Sigmoid colon (tissue), 7 donors: ENCODE measurements around the gene NOS3. TPM values are rescaled to one million over a fixed set of nuclear protein-coding genes. Genes with fewer than 3 reads are reported as not detected.
A peak's percentile ranks its signal among the peaks of the same experiment; 100 is the strongest.

Experiments
- DNase-seq: peaks from one replicate; pipeline ENCODE4 v3.0.0-alpha.2; 2019
- H3K27ac ChIP-seq, 4 donors: fragments of 200-600 bp; sonication (generic); one replicate each; pipeline ENCODE4 v1.5.1; 2016 to 2019; ENCODE audit warnings: mild to moderate bottlenecking in 1 of 4
- H3K27me3 ChIP-seq, 3 donors: fragments of 200-600 bp; sonication (generic); one replicate each; pipeline ENCODE4 v1.5.1; 2019; ENCODE audit warnings: mild to moderate bottlenecking in 1 of 3
- H3K36me3 ChIP-seq, 4 donors: fragments of 200-600 bp; sonication (generic); one replicate each; pipeline ENCODE4 v1.5.1; 2016 to 2019
- H3K4me1 ChIP-seq, 4 donors: fragments of 200-600 bp; sonication (generic); one replicate each; pipeline ENCODE4 v1.5.1; 2017 to 2019
- H3K4me3 ChIP-seq, 4 donors: fragments of 200-600 bp; sonication (generic); one replicate each; pipeline ENCODE4 v1.5.1; 2017 to 2019; ENCODE audit warnings: mild to moderate bottlenecking in 2 of 4, moderate library complexity in 1 of 4
- H3K9me3 ChIP-seq, 4 donors: fragments of 200-600 bp in 3 of 4; sonication (generic) in 3 of 4; one replicate each; pipeline versions ENCODE4 v1.5.1 to v1.6.1; 2013 to 2019
- EP300 ChIP-seq, 4 donors: sonication (generic); formaldehyde crosslinking; IDR thresholded peaks; one replicate each; pipeline ENCODE4 v1.6.1; 2017; ENCODE audit warnings: antibody characterized with exemption in 4 of 4
- POLR2A ChIP-seq, 2 donors: fragments of 450-650 bp; IDR thresholded peaks; one replicate each; pipeline ENCODE4 v1.6.1; 2016; ENCODE audit warnings: antibody characterized with exemption in 2 of 2, mild to moderate bottlenecking in 2 of 2, moderate library complexity in 2 of 2
- POLR2AphosphoS5 ChIP-seq, 4 donors: sonication (generic); formaldehyde crosslinking; IDR thresholded peaks; one replicate each; pipeline ENCODE4 v1.6.1; 2017; ENCODE audit warnings: antibody characterized with exemption in 4 of 4
- WGBS, 2 donors: extraction: QIAGEN DNeasy Blood & Tissue Kit; methylation state at CpG; one replicate each; pipeline ENCODE4 v1.1.7; 2013; 5-methylcytosine and 5-hydroxymethylcytosine counted together
- intact Hi-C: fragments of 100-400 bp; cut with DNase I; formaldehyde crosslinking; loops from one replicate; pipeline ENCODE4 v1.15.1; 2023
- polyA plus RNA-seq, 3 donors: library from polyadenylated mRNA; stranded (reverse); fragments of 200-250 nt; gene quantifications; one replicate each; pipeline ENCODE4 v1.2.3, GENCODE V29; 2013
- total RNA-seq, 4 donors: library from RNA; depleted of rRNA; stranded (reverse); fragments of >200 nt; gene quantifications; one replicate each; pipeline ENCODE4 v1.1.0, GENCODE V29; 2016
- TF ChIP-seq, protein P1 (sequence below), 4 experiments: fragments of 450-650 bp in 3 of 4; fragments of 200-600 bp in 1 of 4; IDR thresholded peaks; one replicate each; pipeline ENCODE4 v1.5.1; 2016 to 2019; ENCODE audit warnings: antibody characterized with exemption in 4 of 4, mild to moderate bottlenecking in 3 of 4, moderate library complexity in 2 of 4
- donor health status: healthy with polysubstance abuse.
- donor health status: Bipolar disorder and iron deficiency.
- donor health status: healthy.

Gene NOS3
- total and polyA plus RNA-seq, 7 donors = 0.23 to 7.2 (median 1.8) TPM

DNA sequence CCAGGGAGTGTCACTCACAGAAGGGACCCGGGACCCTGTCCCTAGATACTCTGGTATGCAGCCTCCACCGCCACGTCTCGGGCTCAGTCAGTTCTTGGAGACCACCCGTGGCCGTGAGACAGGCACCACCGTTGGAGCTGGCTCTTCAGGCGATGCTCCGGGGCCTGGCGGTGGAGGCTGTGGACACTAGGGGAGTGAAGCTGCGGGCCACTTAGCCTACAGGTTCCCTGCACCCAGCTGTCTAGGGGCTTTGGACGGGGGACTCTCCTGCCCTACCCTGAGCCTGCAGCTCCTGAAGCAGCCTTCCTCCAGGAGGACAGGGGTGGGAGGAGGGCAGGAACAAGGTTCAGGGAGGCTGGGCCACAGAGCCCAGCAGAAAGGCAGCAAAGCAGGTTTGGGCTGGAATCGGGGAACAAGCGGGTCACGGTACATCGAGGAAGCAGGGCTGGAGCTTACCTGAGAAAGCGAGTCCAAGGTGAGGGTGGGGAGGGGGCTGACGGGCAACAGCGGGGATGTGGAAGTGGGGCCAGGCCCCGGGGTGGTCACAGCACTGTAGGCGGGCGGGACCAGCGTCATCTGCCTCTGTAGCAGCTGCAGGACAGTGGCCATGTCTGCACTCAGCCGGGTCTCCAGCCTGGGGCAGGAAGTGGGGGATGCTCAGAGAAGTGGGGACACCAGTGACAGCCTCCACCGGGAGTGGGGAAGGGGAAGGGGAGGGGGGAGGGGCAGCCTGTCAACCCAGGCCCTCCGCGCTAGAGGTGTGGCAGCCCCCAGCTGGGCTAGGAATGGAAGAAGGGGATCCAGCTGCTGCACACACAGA, 44.2 kb upstream of the NOS3 start:
- no peaks in the 10 kb centered on the region for H3K9me3 ChIP-seq
- H3K27ac ChIP-seq = peak overlapping the region; percentile 42 to 90 (median 83)
- peak; percentile 70 for DNase-seq
- no peaks in the 10 kb centered on the region for H3K27me3 ChIP-seq
- intact Hi-C loops = no loop called here
- peaks cover 11 to 29% (median 22%) of the 10 kb centered on the region in 4 donors for H3K36me3 ChIP-seq
- WGBS, 2 donors = 65 to 79% methylated on average over 27 of the region's 27 CpGs
- H3K4me3 ChIP-seq = no peak overlapping the region
- TF ChIP-seq POLR2A (IDR thresholded peaks at IDR 0.05) = no peak
- TF ChIP-seq EP300 (IDR thresholded peaks at IDR 0.05) = no peak
- TF ChIP-seq POLR2AphosphoS5 (IDR thresholded peaks at IDR 0.05) = no peak
- TF ChIP-seq, protein P1, sequence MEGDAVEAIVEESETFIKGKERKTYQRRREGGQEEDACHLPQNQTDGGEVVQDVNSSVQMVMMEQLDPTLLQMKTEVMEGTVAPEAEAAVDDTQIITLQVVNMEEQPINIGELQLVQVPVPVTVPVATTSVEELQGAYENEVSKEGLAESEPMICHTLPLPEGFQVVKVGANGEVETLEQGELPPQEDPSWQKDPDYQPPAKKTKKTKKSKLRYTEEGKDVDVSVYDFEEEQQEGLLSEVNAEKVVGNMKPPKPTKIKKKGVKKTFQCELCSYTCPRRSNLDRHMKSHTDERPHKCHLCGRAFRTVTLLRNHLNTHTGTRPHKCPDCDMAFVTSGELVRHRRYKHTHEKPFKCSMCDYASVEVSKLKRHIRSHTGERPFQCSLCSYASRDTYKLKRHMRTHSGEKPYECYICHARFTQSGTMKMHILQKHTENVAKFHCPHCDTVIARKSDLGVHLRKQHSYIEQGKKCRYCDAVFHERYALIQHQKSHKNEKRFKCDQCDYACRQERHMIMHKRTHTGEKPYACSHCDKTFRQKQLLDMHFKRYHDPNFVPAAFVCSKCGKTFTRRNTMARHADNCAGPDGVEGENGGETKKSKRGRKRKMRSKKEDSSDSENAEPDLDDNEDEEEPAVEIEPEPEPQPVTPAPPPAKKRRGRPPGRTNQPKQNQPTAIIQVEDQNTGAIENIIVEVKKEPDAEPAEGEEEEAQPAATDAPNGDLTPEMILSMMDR (IDR thresholded peaks at IDR 0.05) = no peak
- peaks cover 0 to 82% (median 65%) of the 10 kb centered on the region in 4 donors for H3K4me1 ChIP-seq

DNA sequence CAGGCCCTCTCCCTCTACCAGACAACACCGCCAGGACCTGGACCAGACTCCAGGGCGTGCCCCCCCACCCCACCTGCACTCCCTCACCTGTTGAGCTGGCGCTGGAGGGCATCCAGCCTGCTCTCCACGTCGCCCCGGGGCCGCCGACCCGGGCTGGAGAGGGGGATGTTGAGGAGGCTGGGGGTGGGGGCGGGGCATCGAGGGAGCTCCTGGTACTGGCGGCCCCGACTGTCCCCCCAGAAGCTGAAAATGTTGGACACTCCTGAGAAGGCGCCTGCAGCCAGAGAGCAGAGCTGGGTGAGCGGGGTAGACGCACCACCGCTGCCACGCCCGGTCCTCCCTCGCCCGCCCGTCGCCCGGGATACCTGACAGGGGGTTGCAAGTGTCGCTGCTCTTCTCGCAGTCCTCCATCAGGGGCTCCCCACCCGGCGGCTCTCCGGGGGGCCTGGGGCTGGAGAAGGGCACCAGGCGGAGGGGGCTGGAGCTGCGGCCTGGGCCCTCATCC, 43.5 kb upstream of the NOS3 start:
- H3K4me1 ChIP-seq = peaks cover 0 to 82% (median 63%) of the 10 kb centered on the region in 4 donors
- peak overlapping the region in 3 of 4 donors; percentile 80 to 90 (median 86) for H3K27ac ChIP-seq
- peaks cover 18 to 35% (median 26%) of the 10 kb centered on the region in 4 donors for H3K36me3 ChIP-seq
- peak; percentile 65 for DNase-seq
- intact Hi-C loops = no loop called here
- no peaks in the 10 kb centered on the region for H3K27me3 ChIP-seq
- no peak overlapping the region for H3K4me3 ChIP-seq
- TF ChIP-seq POLR2A (IDR thresholded peaks at IDR 0.05) (no peak), EP300 (IDR thresholded peaks at IDR 0.05) (no peak), POLR2AphosphoS5 (IDR thresholded peaks at IDR 0.05) (no peak)
- TF ChIP-seq, protein P1 (IDR thresholded peaks at IDR 0.05) = no peak
- 17 to 35% methylated on average over 31 of the region's 31 CpGs for WGBS, 2 donors
- no peaks in the 10 kb centered on the region for H3K9me3 ChIP-seq

DNA sequence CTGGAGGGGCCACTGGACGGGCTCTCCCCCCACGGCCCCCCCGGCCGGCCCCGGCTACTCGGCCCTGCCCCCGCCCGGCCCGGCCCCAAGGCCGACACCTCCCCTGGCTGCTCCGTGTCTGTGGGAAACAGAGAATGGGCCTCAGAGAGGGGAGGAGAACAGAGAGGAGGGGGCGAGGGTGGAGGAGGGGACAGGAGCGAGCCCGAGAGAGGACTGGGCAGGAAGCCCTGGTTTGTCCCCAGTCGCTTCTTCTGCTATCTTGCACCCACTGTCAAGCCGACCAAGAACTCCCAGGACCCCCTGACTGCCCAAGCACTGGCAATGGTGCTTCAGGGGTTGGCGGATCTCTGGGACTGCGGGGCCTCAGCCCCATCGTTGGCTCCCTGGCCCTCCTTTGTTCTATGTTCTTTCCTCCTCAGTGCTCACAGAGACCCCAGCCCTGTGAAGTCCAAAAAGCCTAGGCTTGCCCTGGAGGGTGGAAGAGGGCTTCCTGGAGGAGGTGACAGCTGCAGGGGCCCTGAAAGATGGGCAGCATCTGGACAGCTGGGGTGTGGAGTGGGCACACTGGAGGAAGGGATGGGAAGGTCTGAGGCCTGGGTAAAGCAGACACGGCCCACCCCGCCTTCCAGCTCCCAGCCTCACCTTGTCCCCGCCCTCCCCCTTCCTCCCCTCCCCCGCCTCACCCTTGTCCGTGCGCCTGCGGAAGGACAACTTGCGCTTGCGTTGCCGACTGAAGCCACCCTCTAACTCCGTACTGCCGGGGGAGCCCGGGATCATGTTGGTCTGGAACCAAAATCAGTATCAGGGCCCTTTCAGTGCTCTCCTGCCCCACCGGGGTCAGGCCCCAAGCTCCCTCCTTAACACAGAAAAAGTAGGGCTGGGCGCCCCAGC, 42.8 kb upstream of the NOS3 start:
- Histone ChIP-seq H3K4me3 (no peak overlapping the region), H3K36me3 (peaks cover 18 to 39% (median 26%) of the 10 kb centered on the region in 4 donors), H3K9me3 (no peaks in the 10 kb centered on the region), H3K27me3 (no peaks in the 10 kb centered on the region), H3K27ac (peak overlapping the region in 3 of 4 donors; percentile 80 to 90 (median 86)), H3K4me1 (peaks cover 0 to 82% (median 64%) of the 10 kb centered on the region in 4 donors)
- TF ChIP-seq EP300 (IDR thresholded peaks at IDR 0.05) (no peak), POLR2AphosphoS5 (IDR thresholded peaks at IDR 0.05) (no peak), POLR2A (IDR thresholded peaks at IDR 0.05) (no peak)
- TF ChIP-seq, protein P1 (IDR thresholded peaks at IDR 0.05) = no peak
- peak; percentile 63 for DNase-seq
- intact Hi-C loops = no loop called here
- 22 to 42% methylated on average over 34 of the region's 34 CpGs for WGBS, 2 donors

DNA sequence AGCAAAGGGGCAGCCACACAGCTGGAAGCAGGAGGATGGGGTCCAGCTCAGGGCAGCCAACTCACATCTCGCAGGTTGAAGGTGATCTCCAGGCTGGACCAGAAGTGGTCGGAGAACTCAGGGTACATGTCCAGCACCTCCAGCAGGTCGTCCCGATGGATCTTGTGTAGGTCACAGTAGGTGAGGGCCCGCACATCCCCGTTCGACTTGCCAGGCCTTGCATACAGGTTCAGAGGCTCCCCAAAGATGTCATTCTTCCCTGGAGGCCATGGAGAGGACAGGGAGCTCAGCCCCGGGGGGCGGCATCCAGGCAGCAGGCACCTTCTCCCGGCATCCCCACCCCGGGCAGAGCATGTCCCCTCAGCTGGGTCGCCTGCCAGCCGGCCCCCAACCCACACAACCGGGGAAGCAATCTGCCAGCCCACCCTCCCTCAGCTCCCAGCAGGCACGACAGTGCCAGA, 42.0 kb upstream of the NOS3 start:
- no peak overlapping the region for H3K4me3 ChIP-seq
- no peaks in the 10 kb centered on the region for H3K9me3 ChIP-seq
- 83 to 89% methylated on average over 15 of the region's 15 CpGs for WGBS, 2 donors
- peak overlapping the region in 3 of 4 donors; percentile 80 to 90 (median 86) for H3K27ac ChIP-seq
- TF ChIP-seq, protein P1 (IDR thresholded peaks at IDR 0.05) = no peak
- TF ChIP-seq POLR2AphosphoS5 (IDR thresholded peaks at IDR 0.05) (no peak), EP300 (IDR thresholded peaks at IDR 0.05) (no peak), POLR2A (IDR thresholded peaks at IDR 0.05) (no peak)
- peak; percentile 60 for DNase-seq
- peaks cover 18 to 39% (median 26%) of the 10 kb centered on the region in 4 donors for H3K36me3 ChIP-seq
- intact Hi-C loops = no loop called here
- H3K27me3 ChIP-seq = no peaks in the 10 kb centered on the region
- H3K4me1 ChIP-seq = peaks cover 0 to 90% (median 72%) of the 10 kb centered on the region in 4 donors
